Sigmoid colon (tissue), 4 donors: Measurements from ENCODE around the gene GDPD5.

Source experiments
- CTCF ChIP-seq, 4 experiments: fragments of 450-650 bp in 3 of 4; fragments of 200-600 bp in 1 of 4; IDR thresholded peaks; one replicate each; pipeline ENCODE4 v1.5.1; 2016 to 2019; ENCODE audit warnings: antibody characterized with exemption in 4 of 4, mild to moderate bottlenecking in 3 of 4, moderate library complexity in 2 of 4
- EP300 ChIP-seq, 4 donors: sonication (generic); formaldehyde crosslinking; IDR thresholded peaks; one replicate each; pipeline ENCODE4 v1.6.1; 2017; ENCODE audit warnings: antibody characterized with exemption in 4 of 4
- POLR2A ChIP-seq, 2 donors: fragments of 450-650 bp; IDR thresholded peaks; one replicate each; pipeline ENCODE4 v1.6.1; 2016; ENCODE audit warnings: antibody characterized with exemption in 2 of 2, mild to moderate bottlenecking in 2 of 2, moderate library complexity in 2 of 2
- POLR2AphosphoS5 ChIP-seq, 4 donors: sonication (generic); formaldehyde crosslinking; IDR thresholded peaks; one replicate each; pipeline ENCODE4 v1.6.1; 2017; ENCODE audit warnings: antibody characterized with exemption in 4 of 4

GRCh38 chr11:75536786-75537641 is 11.3 kb upstream of the GDPD5 start:
- TF ChIP-seq POLR2AphosphoS5 (IDR thresholded peaks at IDR 0.05) (no peak), POLR2A (IDR thresholded peaks at IDR 0.05) (no peak), CTCF (IDR thresholded peaks at IDR 0.05) (no peak), EP300 (IDR thresholded peaks at IDR 0.05) (no peak)
